NCI-H2196 (cell line): Measurements from ENCODE around the gene CACNG1.
A peak's percentile ranks its signal among the peaks of the same experiment; 100 is the strongest.

Source experiments
- DNase-seq: peaks from one replicate; lab custom pipeline; 2025; ENCODE audit not compliant: unreplicated experiment; lab: John Stamatoyannopoulos, UW

Gene CACNG1

DNA sequence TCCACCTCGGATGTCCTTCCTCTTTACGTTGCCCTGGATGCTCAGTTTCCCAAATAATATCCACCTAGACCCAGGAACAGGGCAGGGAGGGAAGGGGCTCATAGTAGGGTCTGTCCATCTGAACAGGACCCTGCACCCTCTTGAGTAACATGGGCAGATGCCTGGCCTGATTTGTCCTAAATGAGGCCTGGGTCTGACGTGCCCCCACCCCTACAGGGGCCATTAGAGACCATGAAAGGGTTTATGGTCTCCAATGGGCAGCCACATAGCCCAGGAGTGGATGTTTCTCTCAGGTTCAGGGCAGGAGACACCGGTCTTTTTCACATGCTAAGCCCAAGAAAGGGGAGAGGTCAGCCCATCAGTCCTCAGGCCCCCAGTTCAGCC, 6.8 kb downstream of the CACNG1 start:
- DNase-seq, result no peak

GRCh38 chr17:67051837-67052236, 7.5 kb downstream of the CACNG1 start:
- DNase-seq, result no peak

DNA sequence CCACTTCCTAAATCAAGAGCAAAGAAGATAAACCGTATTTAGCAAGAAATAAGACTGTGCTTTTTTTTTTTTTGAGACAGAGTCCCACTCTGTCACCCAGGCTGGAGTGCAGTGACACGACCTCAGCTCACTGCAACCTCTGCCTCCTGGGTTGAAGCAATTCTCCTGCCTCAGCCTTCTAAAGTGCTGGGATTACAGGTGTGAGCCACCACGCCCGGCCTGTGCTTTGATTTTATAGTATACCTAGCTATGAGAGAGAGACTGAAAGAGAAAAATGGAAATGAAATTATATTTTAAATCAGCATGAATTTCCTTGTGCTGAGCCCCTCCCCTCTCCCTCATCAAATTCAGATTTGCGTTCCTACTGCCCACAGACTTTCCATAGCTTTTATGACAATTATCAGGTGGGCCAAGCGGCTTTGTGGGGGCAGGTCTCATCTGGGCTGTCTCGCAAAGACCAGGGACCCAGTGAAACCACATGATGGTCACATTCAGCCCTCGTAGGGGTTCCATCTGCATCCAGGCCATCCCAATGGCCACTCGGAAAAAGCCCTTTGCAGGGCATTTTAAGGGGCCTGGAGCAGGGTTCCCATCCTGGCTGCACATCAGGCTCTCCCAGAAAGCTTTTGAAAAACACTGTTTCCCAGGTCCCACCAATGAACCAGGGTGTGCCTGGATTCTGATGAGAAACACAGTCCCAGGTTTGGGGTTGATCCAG, 8.5 kb downstream of the CACNG1 start:
- DNase-seq, result no peak

GRCh38 chr17:67053438-67054000, 9.2 kb downstream of the CACNG1 start:
- no peak for DNase-seq

DNA sequence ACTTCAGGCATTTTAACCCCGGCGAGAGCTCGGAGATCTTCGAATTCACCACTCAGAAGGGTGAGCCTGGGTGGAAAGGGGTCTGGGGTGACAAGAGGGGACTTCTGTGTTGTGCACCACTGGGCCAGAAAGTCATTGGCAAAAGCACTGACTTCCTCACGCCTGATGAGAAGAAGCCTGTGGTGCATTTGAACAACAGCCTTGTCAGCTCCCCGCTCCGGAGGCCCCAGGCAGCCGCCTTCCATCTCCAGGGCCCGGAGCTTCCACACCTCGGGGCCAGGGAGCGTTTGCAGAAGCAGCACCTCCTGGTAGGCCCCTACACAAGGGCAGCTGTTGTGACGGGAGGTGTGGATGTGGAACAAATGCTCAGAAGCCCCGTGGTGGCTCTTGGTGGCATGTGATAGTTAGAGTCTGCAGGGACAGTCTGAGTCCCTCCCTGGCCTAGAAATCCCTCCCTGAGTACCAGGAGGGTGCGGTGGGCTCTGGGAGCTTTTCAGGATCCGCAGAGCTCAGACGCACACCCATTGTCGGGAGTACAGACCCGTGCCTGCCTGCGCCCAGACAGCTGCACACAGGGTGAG, 9.7 kb downstream of the CACNG1 start:
- no peak for DNase-seq

- DNase-seq, result no peak
Measured at GRCh38 chr17:67054608-67055007, 10.3 kb downstream of the CACNG1 start.

DNA sequence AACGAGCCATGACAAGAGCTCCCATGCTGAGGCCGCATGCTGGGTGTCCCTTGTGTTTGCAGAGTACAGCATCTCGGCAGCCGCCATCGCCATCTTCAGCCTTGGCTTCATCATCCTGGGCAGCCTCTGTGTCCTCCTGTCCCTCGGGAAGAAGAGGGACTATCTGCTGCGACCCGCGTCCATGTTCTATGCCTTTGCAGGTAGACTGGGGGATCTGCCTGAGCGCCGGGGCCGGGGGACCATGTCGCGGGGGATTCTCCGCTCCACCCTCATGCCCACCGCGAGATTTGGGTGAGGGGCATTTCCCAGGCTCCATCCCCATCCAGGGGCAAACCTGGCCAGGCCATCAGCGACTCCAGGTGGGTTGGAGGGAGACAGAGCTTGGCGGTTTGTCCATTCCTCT, 10.7 kb downstream of the CACNG1 start:
- no peak for DNase-seq

- no peak for DNase-seq
Measured at GRCh38 chr17:67055811-67056745, 11.7 kb downstream of the CACNG1 start.

- no peak for DNase-seq
Measured at GRCh38 chr17:67056746-67057490, 12.6 kb downstream of the CACNG1 start.

GRCh38 chr17:67058036-67058435, 13.7 kb downstream of the CACNG1 start:
- DNase-seq, result no peak

DNA sequence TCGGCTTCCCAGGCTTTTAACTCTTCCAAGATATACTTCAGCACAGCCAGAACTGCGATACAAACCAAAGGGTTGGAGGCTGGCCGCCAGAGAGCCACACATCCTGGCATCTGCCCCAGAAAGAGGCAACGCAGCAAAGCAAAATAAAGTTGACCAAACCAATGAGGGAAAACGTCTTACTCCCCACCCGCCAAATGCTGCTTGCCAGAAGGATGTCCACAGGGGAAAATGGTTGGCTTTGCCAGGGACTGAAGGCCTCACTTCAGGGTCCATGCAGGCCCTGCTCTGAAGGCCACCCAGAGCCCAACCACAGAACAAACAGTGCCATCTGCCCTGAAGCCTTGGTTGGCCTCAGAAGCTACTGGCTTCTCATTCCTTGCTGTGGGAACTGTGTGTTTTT, 15.0 kb downstream of the CACNG1 start:
- no peak for DNase-seq

DNA sequence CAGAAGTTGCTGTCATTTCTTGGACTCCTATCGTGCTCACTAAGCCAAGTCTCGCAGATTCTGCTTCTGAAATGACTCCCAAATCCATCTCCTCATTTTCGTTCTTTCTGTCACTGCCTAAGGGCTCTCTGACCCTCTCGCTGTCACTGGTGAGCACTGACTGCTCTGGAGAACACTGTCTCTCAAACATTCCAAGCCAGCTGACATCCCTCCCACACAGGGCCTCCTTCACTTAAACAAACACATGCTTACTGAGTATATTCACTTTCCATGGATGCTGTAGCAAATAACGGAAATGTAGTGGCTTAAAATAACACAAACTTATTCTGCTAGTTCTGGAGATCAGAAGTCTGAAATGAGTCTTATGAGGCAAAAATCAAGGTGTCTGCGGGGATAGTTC, 18.8 kb downstream of the CACNG1 start:
- DNase-seq, result no peak

GRCh38 chr17:67066717-67067116, 22.4 kb downstream of the CACNG1 start:
- no peak for DNase-seq

GRCh38 chr17:67067571-67068482, 23.5 kb downstream of the CACNG1 start:
- no peak for DNase-seq

- DNase-seq, result peak; percentile 31
Measured at GRCh38 chr17:67068999-67069398, 24.6 kb downstream of the CACNG1 start.

- no peak for DNase-seq
Measured at GRCh38 chr17:67069603-67070136, 25.3 kb downstream of the CACNG1 start.

DNA sequence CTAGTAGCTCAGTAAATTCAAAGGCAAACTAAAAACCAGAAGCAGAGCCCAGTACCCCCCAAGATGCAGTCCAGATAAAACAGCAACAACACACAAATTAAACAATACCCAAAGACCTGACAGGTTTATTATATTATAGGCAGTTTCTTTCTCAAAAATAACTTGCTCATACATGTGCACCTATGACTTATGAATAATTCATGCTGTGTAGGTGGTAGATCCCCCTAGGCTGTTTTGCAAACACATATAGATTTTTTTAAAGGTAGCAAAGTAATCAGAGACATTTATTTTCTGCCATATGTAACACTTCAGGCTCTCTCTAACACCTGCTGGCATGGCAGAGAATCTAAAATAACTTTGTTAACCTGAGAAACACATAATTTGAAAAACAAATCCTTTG, 27.2 kb downstream of the CACNG1 start:
- DNase-seq, result no peak

DNA sequence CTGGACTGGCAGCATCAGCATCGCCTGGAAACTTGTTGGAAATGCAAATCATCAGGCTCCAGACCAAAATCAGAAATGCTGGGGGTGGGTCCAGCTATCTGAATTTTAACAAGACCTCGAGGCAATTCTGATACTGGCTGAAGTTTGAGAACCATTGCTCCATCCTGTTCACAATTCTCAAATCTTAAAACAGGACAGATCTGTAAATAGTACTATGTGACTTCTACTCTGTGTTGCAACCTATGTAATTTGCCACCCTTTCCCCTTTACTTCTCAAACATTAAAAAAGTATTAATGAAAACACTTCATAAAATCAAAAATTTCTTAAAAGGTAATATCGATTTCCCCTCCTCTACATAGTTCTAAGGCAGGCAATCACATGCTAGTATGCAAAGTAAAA, 28.5 kb downstream of the CACNG1 start:
- no peak for DNase-seq

- DNase-seq, result no peak
Measured at GRCh38 chr17:67074781-67075180, 30.4 kb downstream of the CACNG1 start.

GRCh38 chr17:67076290-67076689, 31.9 kb downstream of the CACNG1 start:
- no peak for DNase-seq
